ENCODE results near the gene VANGL2.

The VANGL2 gene

DNA sequence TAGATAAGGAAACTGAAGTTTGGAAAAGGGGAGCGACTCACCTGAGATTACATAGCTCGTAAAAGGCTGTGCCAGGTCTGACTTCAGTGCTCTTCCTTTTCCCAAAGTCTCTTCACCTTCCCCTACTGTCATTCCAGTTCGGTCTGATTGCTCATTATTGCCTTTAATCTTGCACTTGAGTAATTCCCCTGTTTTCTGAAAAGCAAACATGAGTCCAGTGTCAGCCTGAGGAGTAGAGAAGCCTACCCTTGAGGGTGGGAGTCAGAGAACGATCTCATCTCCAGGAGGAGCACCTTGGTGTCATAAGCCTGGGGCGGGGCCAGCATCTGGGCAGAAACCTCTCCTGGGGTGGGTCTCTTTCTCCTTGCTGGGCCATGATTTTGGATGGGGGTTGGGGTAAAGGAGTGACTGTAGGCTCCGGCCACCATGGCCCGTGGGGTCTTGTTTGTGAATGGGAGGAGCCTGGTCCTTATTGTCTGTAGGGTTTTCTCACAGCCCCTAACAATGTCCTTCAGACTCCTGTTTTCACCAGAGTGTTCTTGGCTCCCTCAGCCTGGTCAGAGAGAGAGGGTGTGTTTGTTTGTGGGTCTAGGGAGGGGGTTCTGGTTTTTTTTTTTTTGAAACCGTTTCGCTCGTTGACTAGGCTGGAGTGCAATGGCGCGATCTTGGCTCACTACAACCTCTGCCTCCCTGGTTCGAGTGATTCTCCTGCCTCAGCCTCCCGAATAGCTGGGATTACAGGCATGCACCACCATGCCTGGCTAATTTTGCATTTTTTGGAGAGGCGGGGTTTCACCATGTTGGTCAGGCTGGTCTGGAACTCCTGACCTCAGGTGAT lies 6.0 kb downstream of the VANGL2 start:
- DNase-seq, result no peak

GRCh38 chr1:160407839-160408801 lies 7.8 kb downstream of the VANGL2 start:
- no peak for DNase-seq

- DNase-seq, result no peak
These were observed 8.5 kb downstream of the VANGL2 start for GRCh38 chr1:160408864-160409263.

- DNase-seq, result no peak
These were observed 9.1 kb downstream of the VANGL2 start for GRCh38 chr1:160409486-160409885.

GRCh38 chr1:160410406-160411005 lies 10.1 kb downstream of the VANGL2 start:
- no peak for DNase-seq

DNA sequence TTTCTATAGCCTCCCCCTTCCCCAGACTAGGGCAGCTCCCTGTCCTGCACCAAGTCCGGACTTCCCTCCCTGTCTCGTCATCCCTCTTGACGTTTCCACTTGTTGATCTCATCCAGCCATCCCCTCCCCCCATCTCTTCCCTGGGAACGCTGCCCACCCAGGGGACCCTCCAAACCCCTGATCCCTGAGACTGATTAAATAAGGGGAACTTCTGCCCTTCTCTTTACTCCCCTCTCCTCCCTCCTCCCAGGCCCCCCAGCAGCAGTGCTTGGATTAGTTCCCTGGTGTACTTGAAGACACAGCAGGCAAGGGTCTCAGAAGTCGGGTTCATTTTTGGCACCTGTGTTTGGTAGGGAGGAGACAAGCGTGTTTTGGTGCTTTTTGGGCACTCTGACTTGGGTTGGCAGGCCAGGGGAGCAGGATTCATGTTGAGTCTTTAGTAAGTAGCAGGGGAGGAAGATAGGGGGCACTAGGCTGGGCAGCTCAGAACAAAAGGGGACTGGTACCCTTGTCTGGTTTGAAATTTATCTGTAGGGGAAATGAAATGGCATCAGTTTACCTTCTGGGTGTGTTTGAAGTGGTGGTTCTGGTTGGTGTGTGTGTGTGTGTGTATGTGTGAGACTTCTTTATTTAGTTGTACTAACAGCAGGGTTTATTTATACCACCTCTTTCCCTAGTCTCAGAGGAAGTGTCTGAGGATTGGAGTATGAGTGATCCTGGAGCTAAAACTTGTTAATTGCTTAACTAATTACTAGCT lies 11.1 kb downstream of the VANGL2 start:
- no peak for DNase-seq

DNA sequence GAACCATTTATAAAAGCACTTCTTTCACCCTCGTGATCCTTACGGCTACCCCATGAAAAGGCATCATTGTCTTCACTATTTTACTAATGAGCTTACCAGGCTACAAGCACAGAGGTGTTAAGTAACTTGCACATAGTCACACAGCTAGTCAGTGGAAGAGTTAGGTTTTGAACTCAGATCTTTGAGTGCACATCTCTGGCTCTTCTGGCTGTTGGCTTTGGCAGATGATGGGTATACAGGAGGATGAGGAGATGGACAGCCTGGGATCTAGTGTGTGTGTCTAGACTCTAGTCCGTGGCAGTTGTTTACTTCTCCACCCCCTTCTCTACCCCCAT lies 11.6 kb downstream of the VANGL2 start:
- DNase-seq, result no peak

DNA sequence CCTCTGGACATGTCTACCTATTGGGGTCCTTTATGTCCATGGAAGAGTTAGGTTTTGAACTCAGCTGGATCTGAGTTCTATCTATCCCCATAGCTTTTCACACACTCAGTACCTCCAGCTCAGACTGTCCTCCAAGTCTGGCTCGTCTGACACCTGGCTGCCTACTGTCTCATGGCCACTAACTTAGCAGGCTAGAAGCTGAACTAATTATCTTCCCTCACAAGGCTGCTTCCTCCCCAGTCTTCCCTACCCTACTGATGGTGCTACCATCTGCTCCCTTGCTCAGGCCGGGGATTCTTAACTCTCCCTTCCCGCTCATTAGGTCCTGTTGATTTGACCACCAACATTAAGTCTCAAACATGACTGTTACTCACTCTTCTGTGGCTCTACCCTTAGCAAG lies 13.4 kb downstream of the VANGL2 start:
- DNase-seq, result no peak

GRCh38 chr1:160414881-160415280 lies 14.5 kb downstream of the VANGL2 start:
- DNase-seq, result no peak

GRCh38 chr1:160415696-160416290 lies 15.4 kb downstream of the VANGL2 start:
- no peak for DNase-seq

GRCh38 chr1:160416369-160416768 lies 16.0 kb downstream of the VANGL2 start:
- no peak for DNase-seq

DNA sequence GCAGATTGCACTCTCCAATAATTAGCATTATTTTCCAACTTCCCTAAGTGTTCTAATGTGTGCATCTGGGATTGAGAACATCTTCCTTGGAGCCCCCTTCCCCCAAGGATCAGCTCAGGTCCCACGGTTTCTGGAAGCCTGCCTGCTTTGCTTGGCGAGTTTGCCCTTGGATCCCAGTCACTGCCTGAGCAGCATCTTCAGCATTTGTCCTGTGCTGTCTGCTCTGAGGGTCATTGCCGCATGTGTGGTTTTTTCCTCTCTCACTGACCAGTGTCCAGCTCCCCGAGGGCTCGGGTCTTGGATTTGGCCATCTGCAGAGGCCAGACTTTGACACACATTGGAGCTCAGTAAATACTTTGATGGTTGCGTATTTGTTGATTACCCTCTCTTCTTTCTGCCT lies 18.1 kb downstream of the VANGL2 start:
- no peak for DNase-seq

GRCh38 chr1:160419150-160419837 lies 18.9 kb downstream of the VANGL2 start:
- DNase-seq, result no peak

GRCh38 chr1:160419838-160420169 lies 19.4 kb downstream of the VANGL2 start:
- DNase-seq, result no peak

GRCh38 chr1:160420881-160421842 lies 20.8 kb downstream of the VANGL2 start:
- DNase-seq, result no peak

DNA sequence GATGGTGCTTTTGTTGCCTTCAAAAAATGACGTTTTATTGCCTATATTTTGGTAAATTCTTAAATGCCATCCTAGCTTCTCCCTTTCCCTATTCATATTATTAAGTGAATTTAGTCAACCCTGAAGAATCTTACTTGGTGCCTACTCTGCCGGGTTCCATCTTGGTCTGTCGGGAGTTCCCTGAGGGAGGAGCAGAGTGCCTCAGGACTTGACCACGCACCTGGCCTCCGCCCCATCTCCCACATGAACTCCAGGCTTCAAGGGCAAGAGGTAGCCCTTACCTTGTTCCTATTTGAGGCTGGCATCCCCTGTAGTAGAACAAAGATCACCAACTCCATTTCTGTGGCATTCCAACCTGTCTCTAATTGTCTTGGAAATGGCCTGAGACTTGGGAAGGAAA lies 21.5 kb downstream of the VANGL2 start:
- DNase-seq, result no peak

DNA sequence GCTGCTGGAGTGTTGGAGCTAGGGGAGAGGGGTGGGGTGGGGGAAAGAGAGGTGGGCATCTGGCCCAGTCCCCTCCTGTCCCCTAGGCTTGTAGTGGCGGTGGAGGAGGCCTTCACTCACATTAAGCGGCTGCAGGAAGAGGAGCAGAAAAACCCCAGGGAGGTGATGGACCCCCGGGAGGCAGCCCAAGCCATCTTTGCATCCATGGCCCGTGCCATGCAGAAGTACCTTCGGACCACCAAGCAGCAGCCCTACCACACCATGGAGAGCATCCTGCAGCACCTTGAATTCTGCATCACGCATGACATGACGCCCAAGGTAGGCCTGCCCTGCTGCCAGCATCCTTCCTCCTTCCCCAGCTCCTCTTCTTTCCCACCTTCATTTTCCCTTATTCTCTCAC lies 23.6 kb downstream of the VANGL2 start:
- no peak for DNase-seq

DNA sequence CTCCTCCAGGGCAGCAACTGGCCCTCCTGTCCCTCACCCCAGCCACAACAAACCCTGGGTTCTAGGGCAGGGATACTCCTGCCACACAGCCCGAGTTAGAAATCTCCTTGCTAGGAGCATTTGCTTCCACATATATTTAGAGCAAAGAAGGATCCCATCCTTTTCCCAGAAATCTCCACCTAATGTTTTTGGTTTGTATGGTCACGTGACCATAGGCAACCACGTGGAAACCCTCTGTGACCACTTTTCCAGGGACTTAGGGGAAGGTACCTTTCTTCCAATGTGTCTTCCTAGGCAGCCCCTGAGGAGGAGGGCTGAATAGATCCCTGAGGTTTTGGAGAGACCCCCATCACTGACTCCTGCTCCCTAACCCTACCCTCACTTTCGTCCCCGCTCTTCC lies 25.5 kb downstream of the VANGL2 start:
- DNase-seq, result no peak

DNA sequence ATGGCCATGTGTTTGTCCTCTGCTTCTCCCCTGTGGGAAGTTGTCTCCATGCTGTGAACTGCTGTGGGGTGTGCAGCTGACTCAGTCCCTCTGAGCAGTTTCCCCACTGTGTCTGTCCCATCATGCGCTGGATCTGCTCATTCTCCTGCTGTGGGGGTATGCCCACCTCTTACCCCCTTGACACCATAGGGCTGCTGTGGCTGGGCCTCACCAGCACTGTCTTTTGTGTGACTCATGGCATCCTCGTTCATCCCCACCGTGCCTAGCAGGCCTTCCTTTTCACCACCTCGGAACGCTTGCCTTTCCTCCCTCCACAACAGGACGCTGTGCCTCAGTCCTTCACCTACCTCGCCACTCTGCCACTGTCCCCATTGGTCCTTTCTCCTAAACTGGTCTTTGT lies 27.3 kb downstream of the VANGL2 start:
- no peak for DNase-seq

DNA sequence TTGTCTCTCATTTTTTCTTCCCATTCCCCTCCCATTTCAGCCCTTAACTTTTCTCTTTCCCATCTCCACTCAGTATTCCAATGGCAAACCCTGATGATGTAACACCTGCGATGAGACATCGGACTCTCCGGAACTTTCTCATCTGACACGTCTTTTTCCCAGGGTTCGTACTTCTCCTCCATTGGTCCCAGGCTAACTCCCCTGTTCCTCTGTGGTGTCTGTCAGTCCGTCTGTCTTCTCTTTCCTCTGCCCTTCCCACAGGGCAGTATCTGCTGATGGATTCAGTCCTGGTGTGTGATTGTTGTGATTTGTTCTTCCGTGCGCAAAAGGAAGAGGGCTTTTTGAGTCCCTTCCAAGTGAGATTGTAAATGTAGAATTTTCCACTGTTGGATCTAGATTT lies 27.7 kb downstream of the VANGL2 start:
- no peak for DNase-seq

DNA sequence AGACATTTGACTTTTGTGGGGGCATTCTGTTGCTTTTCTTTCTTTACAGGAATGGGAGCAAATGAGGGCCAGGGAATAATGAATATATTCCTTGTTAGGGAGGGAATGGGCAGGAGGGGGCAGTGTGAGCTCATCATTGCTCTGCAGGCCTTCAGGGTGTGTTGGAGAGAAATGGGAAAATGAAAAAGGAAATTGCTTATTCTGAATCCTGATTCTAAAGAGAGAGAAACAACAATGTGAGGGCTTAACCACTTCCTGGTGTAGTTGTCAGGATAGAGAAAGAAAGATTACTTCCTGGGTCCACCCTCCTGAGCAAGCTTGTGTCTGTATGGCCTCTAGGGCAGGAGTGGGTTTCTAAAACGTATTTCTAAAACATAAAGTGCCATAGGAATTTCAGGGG lies 28.3 kb downstream of the VANGL2 start:
- DNase-seq, result peak in 1 of 2 experiments; percentile 29
